Mesenchymal stem cell (in vitro differentiated cells and primary cell): Measurements from ENCODE around the gene MYL2.

Source experiments
- DNase-seq: peaks from one replicate; pipeline ENCODE4 v3.0.0-alpha.2; 2013
- H2AFZ ChIP-seq: one replicate; pipeline ENCODE4 v1.6.1; 2013; ENCODE audit warnings: low read depth, mild to moderate bottlenecking, control low read depth, inconsistent platforms, low read length, moderate library complexity
- H2AK5ac ChIP-seq: 2 replicates; pipeline ENCODE4 v1.6.1; 2013; ENCODE audit warnings: low read length, moderate library complexity, mild to moderate bottlenecking, inconsistent platforms; ENCODE audit not compliant: severe bottlenecking
- H2BK120ac ChIP-seq: one replicate; pipeline ENCODE4 v1.6.1; 2013; ENCODE audit warnings: low read depth, mild to moderate bottlenecking, inconsistent platforms, low read length, moderate library complexity
- H2BK12ac ChIP-seq, 2 experiments: one replicate each; pipeline ENCODE4 v1.6.1; 2013; ENCODE audit warnings: inconsistent platforms in 2 of 2, low read length in 2 of 2, mild to moderate bottlenecking in 2 of 2, moderate library complexity in 2 of 2, control low read depth in 1 of 2
- H2BK15ac ChIP-seq: one replicate; pipeline ENCODE4 v1.6.1; 2013; ENCODE audit warnings: mild to moderate bottlenecking, low read depth, inconsistent platforms; ENCODE audit not compliant: poor library complexity, severe bottlenecking
- H2BK5ac ChIP-seq: 2 replicates; pipeline ENCODE4 v1.6.1; 2013; ENCODE audit warnings: low read depth, mild to moderate bottlenecking, low read length, control low read depth, inconsistent platforms; ENCODE audit not compliant: poor library complexity, severe bottlenecking
- H3K14ac ChIP-seq, 2 experiments: one replicate each; pipeline ENCODE4 v1.6.1; 2013; ENCODE audit warnings: inconsistent platforms in 2 of 2, low read length in 2 of 2, control low read depth in 1 of 2, mild to moderate bottlenecking in 1 of 2, moderate library complexity in 1 of 2
- H3K18ac ChIP-seq, 2 experiments: one replicate each; pipeline ENCODE4 v1.6.1; 2013; ENCODE audit warnings: inconsistent platforms in 2 of 2, low read length in 2 of 2, control low read depth in 1 of 2, low read depth in 1 of 2, mild to moderate bottlenecking in 1 of 2
- H3K23ac ChIP-seq, 2 experiments: one replicate each; pipeline ENCODE4 v1.6.1; 2013; ENCODE audit warnings: inconsistent platforms in 2 of 2, low read length in 2 of 2, mild to moderate bottlenecking in 2 of 2, moderate library complexity in 2 of 2, control low read depth in 1 of 2
- H3K27ac ChIP-seq: 2 replicates; pipeline ENCODE4 v1.5.1; 2013; ENCODE audit warnings: mild to moderate bottlenecking, moderate library complexity, low read length, control low read depth, inconsistent platforms; ENCODE audit not compliant: poor library complexity, severe bottlenecking
- H3K27me3 ChIP-seq, 2 experiments: 2 replicates each; pipeline versions ENCODE4 v1.6.1 to v1.7.0; 2013; ENCODE audit warnings: low read length in 2 of 2, mild to moderate bottlenecking in 2 of 2, moderate library complexity in 2 of 2, control low read depth in 1 of 2, inconsistent platforms in 1 of 2; ENCODE audit not compliant: control insufficient read depth in 1 of 2, insufficient read depth in 1 of 2
- H3K36me3 ChIP-seq, 2 experiments: 2 replicates each; pipeline versions ENCODE4 v1.6.1 to v1.7.0; 2013; ENCODE audit warnings: low read length in 2 of 2, control low read depth in 1 of 2, inconsistent platforms in 1 of 2, low read depth in 1 of 2, mild to moderate bottlenecking in 1 of 2; ENCODE audit not compliant: insufficient read depth in 2 of 2, control insufficient read depth in 1 of 2
- H3K4ac ChIP-seq, 2 experiments: one replicate each; pipeline ENCODE4 v1.6.1; 2013; ENCODE audit warnings: inconsistent platforms in 2 of 2, low read length in 2 of 2, mild to moderate bottlenecking in 2 of 2, moderate library complexity in 2 of 2, control low read depth in 1 of 2, low read depth in 1 of 2
- H3K4me1 ChIP-seq: 2 replicates; pipeline ENCODE4 v1.6.1; 2013; ENCODE audit warnings: low read depth, low read length, control low read depth; ENCODE audit not compliant: control insufficient read depth, insufficient read depth
- H3K4me2 ChIP-seq: 2 replicates; pipeline ENCODE4 v1.6.1; 2013; ENCODE audit warnings: low read length, mild to moderate bottlenecking, inconsistent platforms; ENCODE audit not compliant: poor library complexity, severe bottlenecking
- H3K4me3 ChIP-seq, 2 experiments: 2 replicates each; pipeline versions ENCODE4 v1.5.1 to v1.7.0; 2013; ENCODE audit warnings: low read length in 2 of 2, mild to moderate bottlenecking in 2 of 2, control low read depth in 1 of 2, low read depth in 1 of 2; ENCODE audit not compliant: insufficient read depth in 1 of 2
- H3K79me1 ChIP-seq: replicated peaks from 2 replicates; pipeline ENCODE4 v1.6.1; 2013; ENCODE audit warnings: mild to moderate bottlenecking, control low read depth, low read length, inconsistent platforms; ENCODE audit not compliant: poor library complexity, severe bottlenecking
- H3K9ac ChIP-seq: 2 replicates; pipeline ENCODE4 v1.7.0; 2013; ENCODE audit warnings: mild to moderate bottlenecking, low read length, moderate library complexity
- H3K9me3 ChIP-seq: 2 replicates; pipeline ENCODE4 v1.7.0; 2013; ENCODE audit warnings: mild to moderate bottlenecking, low read length; ENCODE audit not compliant: control insufficient read depth
- H4K8ac ChIP-seq: one replicate; pipeline ENCODE4 v1.6.1; 2013; ENCODE audit warnings: inconsistent platforms, mild to moderate bottlenecking, low read length, moderate library complexity
- H4K91ac ChIP-seq: one replicate; pipeline ENCODE4 v1.6.1; 2013; ENCODE audit warnings: mild to moderate bottlenecking, low read length, inconsistent platforms
- WGBS: methylation state at CpG from one replicate; pipeline ENCODE4 v1.1.7; 2013; ENCODE audit warnings: mixed read lengths; 5-methylcytosine and 5-hydroxymethylcytosine counted together

MYL2 gene

GRCh38 chr12:110913119-110914056, 7.0 kb downstream of the MYL2 start:
- H2BK15ac ChIP-seq: no peak overlapping the region
- H3K18ac ChIP-seq: no peak overlapping the region
- no peak overlapping the region for H2BK12ac ChIP-seq
- no peaks in the 10 kb centered on the region for H3K79me1 ChIP-seq
- H3K23ac ChIP-seq: no peak overlapping the region
- DNase-seq: no peak
- H2AFZ ChIP-seq: no peak overlapping the region
- H3K4me2 ChIP-seq: no peak overlapping the region
- H3K4ac ChIP-seq: no peak overlapping the region
- H3K14ac ChIP-seq: no peak overlapping the region
- no peak overlapping the region for H4K8ac ChIP-seq
- H3K9ac ChIP-seq: no peak overlapping the region
- H3K27ac ChIP-seq: no peak overlapping the region
- no peak overlapping the region for H4K91ac ChIP-seq
- peaks cover 5% of the 10 kb centered on the region for H3K4me1 ChIP-seq
- no peak overlapping the region for H2BK120ac ChIP-seq
- no peak overlapping the region for H2BK5ac ChIP-seq
- H3K9me3 ChIP-seq: no peaks in the 10 kb centered on the region
- H3K27me3 ChIP-seq: peaks cover 4 to 38% of the 10 kb centered on the region in 2 experiments
- no peak overlapping the region for H3K4me3 ChIP-seq
- WGBS: 91% methylated on average over 11 of the region's 14 CpGs
- H3K36me3 ChIP-seq: no peaks in the 10 kb centered on the region
- no peak overlapping the region for H2AK5ac ChIP-seq

- Histone ChIP-seq H3K9ac (no peak overlapping the region), H3K4ac (no peak overlapping the region), H2BK120ac (no peak overlapping the region), H3K18ac (no peak overlapping the region), H4K8ac (no peak overlapping the region), H3K4me1 (peaks cover 2% of the 10 kb centered on the region), H2BK12ac (no peak overlapping the region), H2AK5ac (no peak overlapping the region), H3K4me3 (no peak overlapping the region), H3K27ac (no peak overlapping the region), H3K79me1 (no peaks in the 10 kb centered on the region), H3K23ac (no peak overlapping the region), H3K27me3 (peaks cover 4 to 50% of the 10 kb centered on the region in 2 experiments), H3K4me2 (no peak overlapping the region), H3K14ac (no peak overlapping the region), H2BK15ac (no peak overlapping the region), H2AFZ (no peak overlapping the region), H4K91ac (no peak overlapping the region), H3K9me3 (no peaks in the 10 kb centered on the region), H3K36me3 (no peaks in the 10 kb centered on the region), H2BK5ac (no peak overlapping the region)
- DNase-seq: no peak
- 85% methylated on average over 6 of the region's 6 CpGs for WGBS
Measured at GRCh38 chr12:110912263-110912662, 8.1 kb downstream of the MYL2 start.

- Histone ChIP-seq H3K18ac (no peak overlapping the region), H3K4ac (no peak overlapping the region), H2BK15ac (no peak overlapping the region), H4K91ac (no peak overlapping the region), H3K23ac (no peak overlapping the region), H3K36me3 (no peaks in the 10 kb centered on the region), H3K27ac (no peak overlapping the region), H4K8ac (no peak overlapping the region), H3K9ac (no peak overlapping the region), H3K4me3 (no peak overlapping the region), H2AK5ac (no peak overlapping the region), H3K79me1 (no peaks in the 10 kb centered on the region), H3K9me3 (no peaks in the 10 kb centered on the region), H3K4me1 (peaks cover 2% of the 10 kb centered on the region), H3K27me3 (peaks cover 4 to 51% of the 10 kb centered on the region in 2 experiments), H3K14ac (no peak overlapping the region), H2BK5ac (no peak overlapping the region), H2BK120ac (no peak overlapping the region), H2BK12ac (no peak overlapping the region), H3K4me2 (no peak overlapping the region), H2AFZ (no peak overlapping the region)
- 75% methylated on average over 13 of the region's 14 CpGs for WGBS
- no peak for DNase-seq
Measured at GRCh38 chr12:110908377-110909152, 11.8 kb downstream of the MYL2 start.

GRCh38 chr12:110907583-110907982, 12.8 kb downstream of the MYL2 start:
- Histone ChIP-seq H3K4me1 (peaks cover 2% of the 10 kb centered on the region), H3K27me3 (peaks cover 4 to 44% of the 10 kb centered on the region in 2 experiments), H2BK12ac (no peak overlapping the region), H2BK120ac (no peak overlapping the region), H2BK15ac (no peak overlapping the region), H3K14ac (no peak overlapping the region), H3K23ac (no peak overlapping the region), H3K18ac (no peak overlapping the region), H3K79me1 (no peaks in the 10 kb centered on the region), H2AFZ (no peak overlapping the region), H3K27ac (no peak overlapping the region), H4K91ac (no peak overlapping the region), H4K8ac (no peak overlapping the region), H2BK5ac (no peak overlapping the region), H3K9ac (no peak overlapping the region), H3K4ac (no peak overlapping the region), H3K36me3 (no peaks in the 10 kb centered on the region), H3K9me3 (no peaks in the 10 kb centered on the region), H3K4me3 (peak overlapping the region in 1 of 2 experiments; percentile 10), H3K4me2 (no peak overlapping the region), H2AK5ac (no peak overlapping the region)
- WGBS: 87% methylated on average over 8 of the region's 8 CpGs
- no peak for DNase-seq
